ENCODE measurements around the gene MDP1.
"Not testable (repeated sequence)": the region's sequence is repeated elsewhere in the genome, so short reads cannot be mapped to it uniquely, and the experiment has no call there.

MDP1 gene

GRCh38 chr14:24250354-24250753 lies 34.5 kb upstream of the MDP1 start:
- DNase-seq (ENCODE audit: low spot score) = no peak

- DNase-seq (ENCODE audit: low spot score) = no peak
Observed at GRCh38 chr14:24249230-24250021, 33.6 kb upstream of the MDP1 start.

- no peak for DNase-seq (ENCODE audit: low spot score)
Observed at GRCh38 chr14:24247422-24247821, 31.6 kb upstream of the MDP1 start.

- no peak for DNase-seq (ENCODE audit: low spot score)
Observed at GRCh38 chr14:24246765-24247212, 30.9 kb upstream of the MDP1 start.

- DNase-seq (ENCODE audit: low spot score) = not testable (repeated sequence)
Observed at GRCh38 chr14:24245350-24245749, 29.5 kb upstream of the MDP1 start.

- peak; percentile 7 for DNase-seq (ENCODE audit: low spot score)
Observed at GRCh38 chr14:24243336-24243836, 27.5 kb upstream of the MDP1 start.

GRCh38 chr14:24241829-24242443 lies 26.1 kb upstream of the MDP1 start:
- DNase-seq (ENCODE audit: low spot score) = peak; percentile 94

- no peak for DNase-seq (ENCODE audit: low spot score)
Observed at GRCh38 chr14:24240110-24240918, 24.4 kb upstream of the MDP1 start.

- DNase-seq (ENCODE audit: low spot score) = no peak
Observed at GRCh38 chr14:24238527-24239037, 22.7 kb upstream of the MDP1 start.

GRCh38 chr14:24238123-24238522 lies 22.3 kb upstream of the MDP1 start:
- no peak for DNase-seq (ENCODE audit: low spot score)

- no peak for DNase-seq (ENCODE audit: low spot score)
Observed at GRCh38 chr14:24237463-24237955, 21.6 kb upstream of the MDP1 start.

- DNase-seq (ENCODE audit: low spot score) = no peak
Observed at GRCh38 chr14:24236689-24237462, 21.0 kb upstream of the MDP1 start.

- no peak for DNase-seq (ENCODE audit: low spot score)
Observed at GRCh38 chr14:24235804-24236688, 20.2 kb upstream of the MDP1 start.

GRCh38 chr14:24234095-24235005 lies 18.5 kb upstream of the MDP1 start:
- DNase-seq (ENCODE audit: low spot score) = no peak

- no peak for DNase-seq (ENCODE audit: low spot score)
Observed at GRCh38 chr14:24233538-24233866, 17.6 kb upstream of the MDP1 start.

- DNase-seq (ENCODE audit: low spot score) = no peak
Observed at GRCh38 chr14:24232645-24233537, 17.0 kb upstream of the MDP1 start, which contains the start of gene GMPR2. Gene GMPR2 (plus strand): TSS chr14:24232929. CDS start chr14:24233254, 325 bp downstream.

- peak; percentile 95 for DNase-seq (ENCODE audit: low spot score)
Observed at GRCh38 chr14:24232121-24232644, 16.3 kb upstream of the MDP1 start, which contains the start of gene NEDD8. Gene NEDD8 (minus strand): TSS chr14:24232367. CDS start chr14:24232267, 100 bp downstream.

Data from globus pallidus (tissue), 1 donor.